ENCODE measurements around the gene WBP1L. TPM values are rescaled to one million over a fixed set of nuclear protein-coding genes. Genes with fewer than 3 reads are reported as not detected.

The WBP1L gene
- total RNA-seq, 4 donors from 2014 or later: 89.4 to 191 (median 158) TPM

DNA sequence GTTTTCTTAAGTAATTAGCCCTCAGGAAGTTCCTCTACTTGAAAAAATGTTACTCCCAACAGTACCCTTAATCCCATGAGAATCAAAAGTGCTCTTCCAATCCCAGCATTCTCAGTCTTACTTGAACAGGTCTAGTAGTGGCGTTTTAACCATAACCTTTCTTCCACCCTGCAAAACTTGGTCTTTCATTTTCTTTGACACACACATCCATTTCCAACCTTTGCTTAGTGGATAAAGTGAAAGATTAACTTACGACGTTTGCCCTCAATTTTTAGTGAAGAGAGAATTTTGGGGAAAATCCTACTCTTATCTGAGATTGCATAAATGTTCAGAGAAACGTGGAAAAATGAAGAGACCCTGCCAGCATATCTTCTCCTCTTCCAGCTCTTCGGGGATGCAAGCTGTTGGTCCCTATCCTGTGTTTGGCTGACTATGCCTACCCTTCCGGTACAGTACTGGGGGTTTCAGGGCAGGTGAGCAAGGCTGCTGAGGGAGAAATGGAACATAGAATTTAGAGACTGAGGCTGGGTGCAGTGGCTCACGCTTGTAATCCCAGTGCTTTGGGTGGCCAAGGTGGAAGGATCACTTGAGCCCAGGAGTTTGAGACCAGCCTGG is 18.8 kb downstream of the WBP1L start:
- peak overlapping the region in 1 of 4 donors; percentile 87 for H3K27ac ChIP-seq
- TF ChIP-seq, protein P1, sequence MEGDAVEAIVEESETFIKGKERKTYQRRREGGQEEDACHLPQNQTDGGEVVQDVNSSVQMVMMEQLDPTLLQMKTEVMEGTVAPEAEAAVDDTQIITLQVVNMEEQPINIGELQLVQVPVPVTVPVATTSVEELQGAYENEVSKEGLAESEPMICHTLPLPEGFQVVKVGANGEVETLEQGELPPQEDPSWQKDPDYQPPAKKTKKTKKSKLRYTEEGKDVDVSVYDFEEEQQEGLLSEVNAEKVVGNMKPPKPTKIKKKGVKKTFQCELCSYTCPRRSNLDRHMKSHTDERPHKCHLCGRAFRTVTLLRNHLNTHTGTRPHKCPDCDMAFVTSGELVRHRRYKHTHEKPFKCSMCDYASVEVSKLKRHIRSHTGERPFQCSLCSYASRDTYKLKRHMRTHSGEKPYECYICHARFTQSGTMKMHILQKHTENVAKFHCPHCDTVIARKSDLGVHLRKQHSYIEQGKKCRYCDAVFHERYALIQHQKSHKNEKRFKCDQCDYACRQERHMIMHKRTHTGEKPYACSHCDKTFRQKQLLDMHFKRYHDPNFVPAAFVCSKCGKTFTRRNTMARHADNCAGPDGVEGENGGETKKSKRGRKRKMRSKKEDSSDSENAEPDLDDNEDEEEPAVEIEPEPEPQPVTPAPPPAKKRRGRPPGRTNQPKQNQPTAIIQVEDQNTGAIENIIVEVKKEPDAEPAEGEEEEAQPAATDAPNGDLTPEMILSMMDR (IDR thresholded peaks at IDR 0.05): no peak
- TF ChIP-seq POLR2A (IDR thresholded peaks at IDR 0.05) (no peak), EP300 (IDR thresholded peaks at IDR 0.05) (no peak)
- H3K4me3 ChIP-seq: no peak overlapping the region
- H3K27me3 ChIP-seq: no peaks in the 10 kb centered on the region
- H3K36me3 ChIP-seq: peaks cover 0 to 14% (median 0%) of the 10 kb centered on the region in 3 donors
- H3K9me3 ChIP-seq: no peaks in the 10 kb centered on the region
- WGBS, 2 donors: 79 to 84% methylated on average over 7 of the region's 7 CpGs
- DNase-seq (ENCODE audit: low spot score in 2 of 2): no peak
- peaks cover 0 to 90% (median 26%) of the 10 kb centered on the region in 4 donors for H3K4me1 ChIP-seq

DNA sequence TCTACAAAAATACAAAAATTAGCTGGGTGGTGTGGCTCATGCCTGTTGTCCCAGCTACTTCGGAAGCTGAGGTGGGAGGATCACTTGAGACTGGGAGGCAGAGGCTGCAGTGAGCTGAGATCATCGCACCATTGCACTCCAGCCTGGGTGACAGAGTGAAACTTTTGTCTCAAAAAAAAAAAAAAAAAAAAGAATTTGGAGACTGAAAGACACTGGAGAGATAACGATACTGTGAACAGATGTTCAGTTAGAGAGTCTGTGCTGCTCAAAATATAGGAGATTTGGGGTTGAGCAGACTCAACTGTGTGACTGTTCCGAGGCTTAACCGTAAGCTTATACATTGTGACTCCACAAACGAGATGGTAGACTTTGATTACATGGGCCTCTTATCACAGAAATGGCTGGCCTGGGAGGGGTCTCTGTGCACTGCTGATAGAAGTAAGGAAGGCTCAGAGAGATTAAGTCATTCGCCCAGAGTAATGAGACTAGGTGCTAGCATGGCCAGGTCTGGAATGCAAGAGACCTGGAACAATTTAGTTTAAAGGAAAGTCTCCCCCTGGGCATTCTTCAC is 19.4 kb downstream of the WBP1L start:
- no peak for DNase-seq (ENCODE audit: low spot score in 2 of 2)
- TF ChIP-seq POLR2A (IDR thresholded peaks at IDR 0.05) (no peak), EP300 (IDR thresholded peaks at IDR 0.05) (no peak)
- TF ChIP-seq, protein P1 (IDR thresholded peaks at IDR 0.05): no peak
- Histone ChIP-seq H3K27ac (peak overlapping the region in 1 of 4 donors; percentile 87), H3K9me3 (no peaks in the 10 kb centered on the region), H3K27me3 (no peaks in the 10 kb centered on the region), H3K4me1 (peaks cover 0 to 91% (median 29%) of the 10 kb centered on the region in 4 donors), H3K36me3 (peaks cover 0 to 14% (median 0%) of the 10 kb centered on the region in 3 donors), H3K4me3 (no peak overlapping the region)
- 70 to 75% methylated on average over 7 of the region's 7 CpGs for WGBS, 2 donors

DNA sequence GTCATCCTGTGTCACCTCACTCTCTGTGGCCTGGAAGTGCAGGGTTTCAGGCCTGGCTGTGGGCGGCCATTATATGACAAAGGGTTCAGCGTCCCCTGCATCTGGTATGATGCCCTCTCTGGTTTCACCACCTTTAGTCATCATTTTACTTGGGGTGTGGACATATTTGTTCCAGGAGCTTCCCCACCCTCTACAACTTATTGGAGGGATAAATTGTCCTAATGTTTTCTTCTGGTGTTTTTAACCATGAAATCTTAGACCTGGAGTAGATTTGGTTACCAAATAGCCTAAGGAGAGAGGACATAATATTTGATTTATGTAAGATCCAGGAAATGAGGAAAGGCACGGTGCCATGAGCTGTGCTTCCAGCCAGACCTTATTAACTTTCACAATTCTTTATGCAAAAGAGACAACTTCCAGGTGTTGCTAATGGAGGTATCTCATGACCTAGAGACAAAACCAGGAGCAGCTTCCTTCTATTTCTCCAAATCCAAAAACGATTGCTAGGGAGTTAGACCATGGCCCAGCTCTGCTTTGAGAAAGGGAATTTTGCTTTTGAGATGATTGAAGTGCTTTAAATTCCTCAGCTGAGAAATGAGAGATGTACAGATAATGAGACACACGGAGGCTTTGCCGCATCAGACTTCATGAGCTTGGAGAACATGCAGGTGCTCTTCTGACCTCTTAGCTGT is 20.9 kb downstream of the WBP1L start:
- Histone ChIP-seq H3K4me1 (peaks cover 0 to 89% (median 24%) of the 10 kb centered on the region in 4 donors), H3K27ac (peak overlapping the region in 2 of 4 donors; percentile 51 to 57)

DNA sequence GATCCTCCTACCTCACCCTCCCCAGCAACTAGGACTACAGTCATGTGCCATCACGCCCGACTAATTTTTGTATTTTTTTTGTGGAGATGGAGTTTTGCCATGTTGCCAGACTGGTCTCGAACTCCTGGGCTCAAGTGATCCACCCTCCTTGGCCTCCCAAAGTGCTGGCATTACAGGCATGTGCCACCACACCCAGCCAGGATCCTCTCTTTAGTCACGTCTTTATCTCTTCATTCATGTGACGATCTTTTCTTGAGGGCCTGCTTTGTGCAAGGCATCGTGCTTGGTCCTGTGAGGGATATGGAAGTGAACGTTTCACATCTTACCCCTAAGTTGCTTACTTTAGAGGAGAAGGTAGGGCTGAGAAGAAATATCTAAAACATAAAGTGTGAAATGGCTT is 21.6 kb downstream of the WBP1L start:
- DNase-seq (ENCODE audit: low spot score in 2 of 2): no peak
- peaks cover 0 to 90% (median 28%) of the 10 kb centered on the region in 4 donors for H3K4me1 ChIP-seq
- H3K36me3 ChIP-seq: peaks cover 0 to 14% (median 0%) of the 10 kb centered on the region in 3 donors
- H3K9me3 ChIP-seq: no peaks in the 10 kb centered on the region
- H3K27me3 ChIP-seq: no peaks in the 10 kb centered on the region
- H3K4me3 ChIP-seq: no peak overlapping the region
- WGBS, 2 donors: 69 to 72% methylated on average over 7 of the region's 7 CpGs
- peak overlapping the region in 2 of 4 donors; percentile 51 to 57 for H3K27ac ChIP-seq
- TF ChIP-seq, protein P1 (IDR thresholded peaks at IDR 0.05): no peak
- TF ChIP-seq POLR2A (IDR thresholded peaks at IDR 0.05): no peak

More for the DNA sequence above, 20.9 kb downstream of the WBP1L start:
- DNase-seq (ENCODE audit: low spot score in 2 of 2): no peak
- 59 to 67% methylated on average over 6 of the region's 6 CpGs for WGBS, 2 donors
- Histone ChIP-seq H3K36me3 (peaks cover 0 to 14% (median 0%) of the 10 kb centered on the region in 3 donors), H3K9me3 (no peaks in the 10 kb centered on the region), H3K27me3 (no peaks in the 10 kb centered on the region), H3K4me3 (no peak overlapping the region)
- peak in 1 of 2 donors; percentile 39 for TF ChIP-seq EP300 (IDR thresholded peaks at IDR 0.05)
- TF ChIP-seq, protein P1 (IDR thresholded peaks at IDR 0.05): no peak
- no peak for TF ChIP-seq POLR2A (IDR thresholded peaks at IDR 0.05)

Data from tibial nerve (tissue), 4 donors.